Activated naive CD4-positive, alpha-beta T cell treated with anti-CD3 and anti-CD28 coated beads, Interleukin-2, amount 50 U/mL, for 16 hours (primary cell): ENCODE results near the gene LENEP.

Experiments
- DNase-seq: peaks from one replicate; pipeline ENCODE4 v3.0.0-alpha.2; 2020

The LENEP gene

GRCh38 chr1:155011437-155012025, 18.1 kb downstream of the LENEP start:
- peak; percentile 8 for DNase-seq

- DNase-seq = peak; percentile 39
Observed at GRCh38 chr1:155012026-155012546, 18.7 kb downstream of the LENEP start.

- peak; percentile 12 for DNase-seq
Observed at GRCh38 chr1:155012776-155013602, 19.6 kb downstream of the LENEP start.

GRCh38 chr1:155013632-155014031, 20.2 kb downstream of the LENEP start:
- peak; percentile 20 for DNase-seq

- DNase-seq = peak; percentile 7
Observed at GRCh38 chr1:155014709-155015508, 21.5 kb downstream of the LENEP start.

- no peak for DNase-seq
Observed at GRCh38 chr1:155015527-155016230, 22.3 kb downstream of the LENEP start.

GRCh38 chr1:155016231-155016831, 22.9 kb downstream of the LENEP start:
- no peak for DNase-seq

- peak; percentile 95 for DNase-seq
Observed at GRCh38 chr1:155017041-155017945, 23.9 kb downstream of the LENEP start.

- no peak for DNase-seq
Observed at GRCh38 chr1:155017946-155018316, 24.5 kb downstream of the LENEP start.

- DNase-seq = no peak
Observed at GRCh38 chr1:155018617-155019348, 25.4 kb downstream of the LENEP start.

- no peak for DNase-seq
Observed at GRCh38 chr1:155019377-155020245, 26.2 kb downstream of the LENEP start.

- DNase-seq = no peak
Observed at GRCh38 chr1:155022136-155022926, 28.9 kb downstream of the LENEP start.

- DNase-seq = no peak
Observed at GRCh38 chr1:155022927-155023236, 29.5 kb downstream of the LENEP start.

GRCh38 chr1:155023627-155024026, 30.2 kb downstream of the LENEP start:
- DNase-seq = no peak

- no peak for DNase-seq
Observed at GRCh38 chr1:155024315-155024714, 30.9 kb downstream of the LENEP start.

- DNase-seq = no peak
Observed at GRCh38 chr1:155026154-155026553, 32.8 kb downstream of the LENEP start.

GRCh38 chr1:155026588-155026987, 33.2 kb downstream of the LENEP start:
- no peak for DNase-seq

- no peak for DNase-seq
Observed at GRCh38 chr1:155029513-155030242, 36.3 kb downstream of the LENEP start.
